CD4-positive, alpha-beta T cell treated with Interleukin-10 for 1 hour (primary cell): ENCODE results near the gene SPATA6L.
"Not testable (repeated sequence)": the region's sequence is repeated elsewhere in the genome, so short reads cannot be mapped to it uniquely, and the experiment has no call there.

Experiments used
- DNase-seq: peaks from one replicate; pipeline ENCODE4 v3.0.0-alpha.2; 2020

Gene SPATA6L

DNA sequence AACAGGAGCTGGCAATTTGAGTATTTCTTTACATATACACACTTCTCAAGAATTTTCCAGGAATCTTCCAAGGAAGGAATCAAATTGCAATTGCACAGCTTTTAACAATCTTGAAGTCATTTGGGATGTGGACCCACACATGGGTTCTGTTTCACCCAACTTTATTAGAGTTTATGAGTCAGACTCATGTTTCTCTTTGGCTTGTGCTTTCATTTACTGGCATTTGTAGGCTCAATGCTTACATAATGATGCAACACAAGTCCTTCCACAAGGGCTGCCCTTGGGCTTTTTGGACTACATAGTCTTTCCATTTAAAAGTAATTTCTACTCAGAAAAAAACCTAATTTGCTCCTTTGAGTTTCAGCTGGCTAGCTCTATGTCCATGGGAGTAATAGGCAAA is 8.5 kb upstream of the SPATA6L start:
- DNase-seq, result no peak

DNA sequence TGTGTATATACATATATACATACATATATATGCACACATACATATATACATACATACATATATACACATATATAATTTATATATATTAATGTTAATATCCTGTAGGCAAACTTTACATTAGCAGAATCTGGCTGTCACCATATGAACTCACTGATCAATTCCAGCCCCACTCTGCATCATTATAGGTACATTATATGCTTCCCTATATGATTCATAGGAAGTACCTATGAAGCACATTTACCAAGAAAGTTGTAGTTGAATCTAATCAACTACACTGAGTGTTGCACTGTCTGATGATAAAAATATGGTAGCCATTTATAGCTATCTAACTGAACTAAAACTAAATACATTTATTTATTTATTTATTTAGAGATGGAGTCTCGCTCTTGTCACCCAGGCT is 5.5 kb upstream of the SPATA6L start:
- no peak for DNase-seq

DNA sequence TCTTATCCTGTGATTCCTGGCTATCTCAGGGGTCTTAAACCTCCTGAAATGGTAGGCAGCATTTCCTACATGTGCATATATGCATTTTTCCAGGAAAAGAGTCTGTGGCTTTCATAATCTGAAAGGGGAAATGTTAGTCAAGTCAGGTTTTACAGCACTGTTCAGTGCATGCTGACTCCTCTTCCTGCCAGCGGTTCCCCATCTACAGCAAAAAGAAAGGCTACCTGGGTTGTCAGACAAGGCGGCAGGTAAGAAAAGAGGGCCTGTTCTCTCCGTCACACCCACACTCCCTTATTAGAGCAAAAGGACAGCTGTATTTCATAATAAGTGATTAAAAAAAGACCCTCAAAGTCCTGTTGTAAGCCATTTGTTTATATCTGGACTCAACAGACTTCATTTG is 4.3 kb upstream of the SPATA6L start:
- DNase-seq, result no peak

DNA sequence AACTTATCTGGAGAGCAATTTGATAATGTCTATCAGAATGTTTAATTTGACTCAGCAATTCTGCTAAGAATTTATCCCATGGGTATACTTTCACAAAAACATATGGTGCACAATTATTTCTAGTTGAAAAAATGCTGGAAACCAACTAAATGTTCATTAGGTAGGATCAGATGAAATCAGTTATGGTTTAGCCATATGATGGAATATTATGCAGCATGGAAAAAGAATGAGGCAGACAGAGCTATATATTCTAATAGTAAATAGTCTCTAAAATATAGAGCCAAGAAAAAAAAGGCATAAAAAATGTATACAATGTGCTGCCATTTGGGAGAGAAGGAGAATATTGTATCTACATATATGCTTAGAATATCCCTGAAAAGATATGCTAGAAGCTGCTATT is 3.6 kb upstream of the SPATA6L start:
- DNase-seq, result no peak

DNA sequence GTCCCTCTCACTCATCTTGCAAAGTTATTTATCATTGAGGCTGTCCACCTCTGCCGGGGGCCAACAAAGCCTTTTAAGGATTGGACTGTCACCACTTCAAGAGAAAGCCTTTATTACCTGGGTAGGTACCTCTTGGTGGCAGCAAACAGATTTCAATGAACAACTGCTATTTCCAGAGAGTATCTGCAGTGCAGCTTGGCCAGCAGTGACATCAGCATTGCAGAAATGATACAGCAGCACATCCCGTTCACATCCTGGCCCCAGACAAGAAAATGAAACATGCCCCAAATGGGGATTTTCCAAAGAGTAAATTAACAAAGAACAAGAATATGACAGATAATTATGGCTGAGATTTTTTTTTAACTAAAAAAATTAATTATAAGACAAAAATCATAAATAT is 2.3 kb upstream of the SPATA6L start:
- no peak for DNase-seq

DNA sequence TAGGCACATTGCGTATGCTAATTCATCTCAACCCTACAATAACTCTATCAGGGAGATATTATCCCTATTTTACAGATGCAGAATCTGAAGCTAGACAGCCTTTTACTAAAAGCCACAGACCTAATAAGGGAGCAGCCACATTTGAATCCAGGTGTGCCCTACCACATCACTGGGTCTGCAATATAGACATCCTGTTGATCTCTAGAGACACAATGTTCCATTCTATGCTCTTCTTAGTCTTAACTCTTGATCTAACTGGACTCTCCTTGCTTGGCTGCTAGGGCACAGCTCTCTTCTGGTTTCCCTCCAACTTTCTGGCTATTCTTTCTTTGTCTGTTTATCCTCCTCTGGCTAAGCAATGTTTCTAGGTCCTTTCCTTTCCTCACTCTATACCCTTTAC is 1.4 kb upstream of the SPATA6L start:
- peak; percentile 18 for DNase-seq

DNA sequence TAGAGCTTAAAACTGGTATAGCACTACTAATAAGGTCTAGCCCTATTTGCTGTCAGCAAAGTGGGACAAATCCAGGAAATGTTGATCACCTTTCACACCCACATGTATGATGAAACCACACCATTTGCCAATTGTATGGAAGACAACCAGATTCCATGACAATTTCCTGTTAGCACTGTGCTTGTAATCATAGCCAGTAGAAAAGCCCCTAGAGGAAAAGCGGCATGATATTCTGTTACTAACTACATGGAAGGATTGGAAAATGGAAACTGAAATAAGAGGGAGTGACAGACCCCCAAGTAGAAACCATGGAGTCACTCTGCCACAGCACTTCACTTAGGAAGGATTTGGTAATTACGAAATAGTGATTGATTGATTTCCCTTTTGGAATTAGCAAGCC is 923 bp downstream of the SPATA6L start:
- DNase-seq, result no peak

DNA sequence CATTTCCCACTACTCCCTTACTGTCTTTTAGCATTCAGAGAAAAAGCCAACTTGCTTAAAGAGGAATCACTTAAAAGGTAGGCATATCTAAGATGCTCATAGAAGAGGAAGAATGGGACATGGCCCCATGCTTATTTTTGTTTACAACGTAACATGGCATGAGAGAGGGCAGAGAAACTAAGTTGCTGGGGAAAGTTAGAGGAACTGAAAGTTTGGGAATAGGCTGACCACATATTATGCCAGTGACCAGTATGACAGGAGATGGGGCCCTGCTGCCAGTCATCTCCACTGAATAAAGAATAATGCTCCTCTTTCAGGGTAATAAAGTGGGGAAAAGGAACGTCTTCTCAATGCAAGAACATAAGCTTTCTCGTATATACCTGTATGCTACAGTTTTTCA is 2.3 kb downstream of the SPATA6L start:
- DNase-seq, result no peak

DNA sequence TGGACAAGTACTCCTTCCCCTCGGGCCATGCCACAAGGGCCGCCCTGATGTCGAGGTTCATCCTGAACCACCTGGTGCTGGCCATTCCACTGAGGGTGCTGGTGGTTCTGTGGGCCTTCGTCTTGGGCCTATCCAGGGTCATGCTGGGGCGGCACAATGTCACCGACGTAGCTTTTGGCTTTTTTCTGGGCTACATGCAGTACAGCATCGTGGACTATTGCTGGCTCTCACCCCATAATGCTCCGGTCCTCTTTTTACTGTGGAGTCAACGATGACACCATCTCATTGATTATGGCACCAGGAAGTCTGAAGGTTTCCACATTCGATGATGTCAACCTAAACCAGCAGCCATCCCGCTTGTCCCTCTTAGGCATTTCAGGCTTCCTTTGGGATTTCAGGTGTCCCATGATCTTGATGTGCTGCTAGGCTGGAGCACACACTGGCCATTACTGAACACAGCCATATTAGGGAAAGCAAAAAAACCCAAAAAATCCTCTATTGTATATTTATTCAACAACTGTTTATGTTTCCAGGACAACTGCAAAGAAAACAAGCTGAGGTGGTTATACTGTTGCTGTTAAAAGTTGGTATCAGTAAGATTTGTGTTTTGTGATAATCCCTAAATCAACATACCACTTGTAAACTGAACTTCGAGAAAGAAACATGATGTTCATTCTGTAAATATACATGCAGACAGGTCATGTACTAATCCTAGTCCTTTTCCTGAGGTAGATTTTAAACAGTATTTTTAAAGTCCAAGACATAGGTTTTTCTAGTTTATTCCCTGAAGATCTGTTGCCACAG is 3.1 kb downstream of the SPATA6L start:
- peak; percentile 38 for DNase-seq

DNA sequence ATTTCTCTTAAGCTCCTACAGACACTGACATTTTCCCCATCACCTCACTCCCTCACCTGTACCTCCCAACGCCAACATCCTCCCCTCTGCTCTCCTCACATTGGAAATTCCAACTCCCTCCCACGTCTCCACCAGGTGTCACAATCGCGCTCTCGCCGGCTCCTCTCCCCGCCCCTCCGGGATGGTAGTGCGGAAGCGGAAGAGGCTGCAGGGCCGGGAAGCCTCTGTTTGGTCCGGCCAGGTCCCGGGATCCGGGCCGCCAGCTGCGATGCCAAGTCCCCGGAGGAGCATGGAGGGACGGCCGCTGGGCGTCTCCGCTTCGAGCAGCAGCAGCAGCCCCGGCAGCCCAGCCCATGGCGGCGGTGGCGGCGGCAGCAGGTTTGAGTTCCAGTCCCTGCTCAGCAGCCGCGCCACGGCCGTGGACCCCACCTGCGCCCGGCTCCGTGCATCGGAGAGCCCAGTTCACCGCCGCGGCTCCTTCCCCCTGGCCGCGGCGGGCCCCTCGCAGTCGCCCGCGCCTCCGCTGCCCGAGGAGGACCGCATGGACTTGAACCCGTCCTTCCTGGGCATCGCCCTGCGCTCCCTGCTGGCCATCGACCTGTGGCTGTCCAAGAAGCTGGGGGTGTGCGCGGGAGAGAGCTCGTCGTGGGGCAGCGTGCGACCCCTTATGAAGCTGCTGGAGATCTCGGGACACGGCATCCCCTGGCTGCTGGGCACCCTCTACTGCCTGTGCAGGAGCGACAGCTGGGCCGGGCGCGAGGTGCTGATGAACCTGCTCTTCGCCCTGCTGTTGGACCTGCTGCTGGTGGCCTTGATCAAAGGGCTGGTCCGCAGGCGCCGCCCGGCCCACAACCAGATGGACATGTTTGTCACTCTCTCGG is 3.9 kb downstream of the SPATA6L start, which contains the start of gene PLPP6:
Gene PLPP6 (plus strand): TSS at position 187 of the 881 bp plus-strand sequence. CDS start 82 bp downstream, at position 269.
- DNase-seq, result peak; percentile 79

DNA sequence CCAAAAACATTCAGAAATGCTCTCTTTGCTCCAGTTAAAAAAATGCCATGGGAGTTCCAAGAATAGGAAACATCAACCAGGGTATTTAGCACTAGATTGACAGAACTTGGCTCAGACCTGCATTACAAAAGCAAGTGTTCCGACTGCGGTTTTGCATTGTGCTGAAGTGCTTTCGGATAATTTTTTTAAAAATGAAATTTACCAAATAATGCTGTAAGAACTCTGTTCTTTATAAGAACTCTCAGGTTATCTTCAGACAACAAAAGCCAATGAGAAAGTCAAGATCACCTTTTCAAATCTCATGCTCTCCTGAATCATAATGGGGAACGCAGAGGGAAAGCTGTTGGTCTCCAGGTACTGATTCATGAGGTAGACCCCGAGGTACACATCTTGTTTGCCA is 4.7 kb downstream of the SPATA6L start:
- peak; percentile 30 for DNase-seq

DNA sequence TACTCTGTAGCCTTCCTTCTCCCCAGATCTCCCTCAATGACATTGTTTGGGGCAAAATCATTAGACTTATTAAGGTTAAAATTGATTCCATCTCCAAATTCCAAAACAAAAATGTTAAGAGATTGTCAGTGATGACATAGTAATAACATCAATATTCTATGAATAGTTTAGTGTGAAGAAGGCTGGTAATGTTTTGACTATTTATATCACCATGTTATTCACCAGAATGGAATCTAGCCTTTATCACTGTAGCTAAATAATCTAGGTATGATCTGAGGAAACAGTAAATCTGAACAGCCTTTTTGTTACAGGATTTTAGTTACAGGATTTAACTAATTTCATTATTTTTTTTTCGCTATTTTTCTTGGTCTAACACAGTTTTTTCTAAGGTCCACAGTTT is 5.1 kb downstream of the SPATA6L start:
- DNase-seq, result no peak

DNA sequence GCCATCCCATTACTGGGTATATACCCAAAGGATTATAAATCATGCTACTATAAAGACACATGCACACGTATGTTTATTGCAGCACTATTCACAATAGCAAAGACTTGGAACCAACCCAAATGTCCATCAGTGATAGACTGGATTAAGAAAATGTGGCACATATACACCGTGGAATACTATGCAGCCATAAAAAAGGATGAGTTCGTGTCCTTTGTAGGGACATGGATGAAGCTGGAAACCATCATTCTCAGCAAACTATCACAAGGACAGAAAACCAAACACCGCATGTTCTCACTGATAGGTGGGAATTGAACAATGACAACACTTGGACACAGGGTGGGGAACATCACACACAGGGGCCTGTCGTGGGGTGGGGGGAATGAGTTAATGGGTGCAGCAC is 5.6 kb downstream of the SPATA6L start:
- not testable (repeated sequence) for DNase-seq

DNA sequence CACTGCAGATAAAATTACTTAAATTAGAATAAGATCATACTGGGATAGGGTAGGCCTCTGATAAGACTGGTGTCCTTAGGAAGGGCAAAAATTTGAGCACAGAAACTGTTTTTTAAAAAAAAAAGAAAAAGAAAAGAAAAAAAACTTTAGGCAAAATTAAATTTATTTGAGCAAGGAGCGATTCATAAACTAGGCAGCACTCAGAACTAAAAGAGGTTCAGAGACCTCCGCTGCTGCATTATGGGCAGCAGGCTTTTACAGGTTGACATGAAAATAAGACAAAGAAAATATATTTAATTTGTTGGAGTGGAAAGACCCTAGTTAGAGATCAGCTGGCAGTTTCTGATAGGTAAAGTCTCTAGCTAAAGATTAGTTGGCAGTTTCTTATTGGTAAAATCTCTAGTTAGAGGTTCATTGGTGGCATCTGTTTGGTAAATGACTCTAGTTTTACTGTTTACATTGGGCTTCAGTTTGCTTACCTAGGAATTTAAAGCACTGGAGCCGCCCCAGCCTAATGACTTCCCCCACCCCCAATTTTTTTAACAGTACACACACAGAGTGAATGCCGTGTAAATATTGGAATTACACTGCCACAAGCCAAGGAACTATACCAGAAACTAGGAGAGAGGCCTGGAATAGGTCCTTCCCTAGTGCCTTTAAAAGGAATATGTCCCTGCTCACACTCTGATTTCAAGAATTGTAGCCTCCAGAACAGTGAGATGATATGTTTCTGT is 8.7 kb downstream of the SPATA6L start:
- no peak for DNase-seq

DNA sequence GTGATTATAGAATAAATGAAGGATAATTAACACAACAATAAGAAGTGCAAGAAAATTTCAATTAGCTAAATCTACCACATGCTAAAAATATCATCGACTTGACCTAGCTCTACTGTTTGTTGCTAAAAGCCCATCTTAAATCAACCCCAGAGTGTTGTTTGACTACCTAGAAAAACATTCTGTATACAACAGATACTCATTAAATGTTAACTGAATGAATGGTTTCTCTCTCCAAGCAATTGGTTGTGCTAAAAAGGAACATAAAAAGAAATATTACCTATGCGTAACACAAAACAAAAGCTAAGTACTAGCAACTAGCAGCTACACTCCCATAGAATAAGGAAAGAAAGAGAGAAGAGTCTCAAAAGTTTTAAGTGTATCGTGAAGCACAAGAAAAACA is 9.7 kb downstream of the SPATA6L start:
- no peak for DNase-seq

DNA sequence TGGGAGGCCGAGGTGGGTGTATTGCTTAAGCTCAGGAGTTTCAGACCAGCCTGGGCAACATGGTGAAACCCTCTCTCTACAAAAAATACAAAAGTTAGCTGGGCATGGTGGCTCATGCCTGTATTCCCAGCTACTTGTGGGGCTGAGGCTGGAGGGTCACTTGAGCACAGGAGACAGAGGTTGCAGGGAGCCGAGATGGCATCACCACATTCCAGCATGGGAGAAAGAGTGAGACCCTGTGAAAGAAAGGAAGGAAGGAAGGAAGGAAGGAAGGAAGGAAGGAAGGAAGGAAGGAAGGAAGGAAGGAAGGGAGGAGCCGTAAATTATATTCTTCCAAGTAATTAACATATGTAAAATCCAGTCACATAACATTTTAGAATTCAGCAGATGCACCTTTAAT is 10.1 kb downstream of the SPATA6L start:
- not testable (repeated sequence) for DNase-seq

DNA sequence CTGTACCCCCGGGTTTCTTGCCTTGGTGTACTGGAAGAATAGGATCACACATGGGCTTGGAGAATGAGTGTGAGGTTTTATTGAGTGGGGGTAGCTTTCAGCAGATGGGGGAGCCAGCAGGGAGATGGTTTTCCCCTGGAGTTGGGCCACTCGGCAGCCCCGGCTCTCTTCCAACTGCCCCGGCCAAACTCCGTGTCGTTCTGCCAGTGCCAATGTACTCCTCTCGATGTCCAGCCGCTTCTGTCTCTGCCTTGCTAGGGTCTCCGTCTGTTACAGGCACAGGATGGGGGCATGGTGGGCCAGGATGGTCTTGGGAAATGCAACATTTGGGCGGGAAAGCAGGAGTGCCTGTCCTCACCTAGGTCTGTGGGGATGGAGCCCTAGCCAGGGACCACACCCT is 11.7 kb downstream of the SPATA6L start:
- no peak for DNase-seq

DNA sequence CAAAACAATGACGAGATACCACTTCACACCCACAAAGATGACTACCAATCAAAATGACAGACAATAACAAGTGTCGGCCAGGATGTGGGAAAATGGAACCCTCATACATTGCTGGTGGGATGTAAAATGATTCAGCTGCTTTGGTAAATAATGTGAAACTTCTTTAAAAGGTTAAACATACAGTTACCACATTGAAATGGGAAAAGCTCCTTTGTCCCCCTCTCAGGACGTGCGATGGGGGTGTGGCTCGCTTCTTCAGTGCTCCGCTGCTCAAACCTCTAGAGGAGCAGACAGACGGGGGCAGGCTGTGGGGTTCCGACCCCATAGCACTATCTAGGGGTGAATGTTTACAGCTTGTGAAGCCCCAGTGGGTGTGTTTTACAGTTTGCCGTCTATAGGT is 12.2 kb downstream of the SPATA6L start:
- DNase-seq, result peak; percentile 19

DNA sequence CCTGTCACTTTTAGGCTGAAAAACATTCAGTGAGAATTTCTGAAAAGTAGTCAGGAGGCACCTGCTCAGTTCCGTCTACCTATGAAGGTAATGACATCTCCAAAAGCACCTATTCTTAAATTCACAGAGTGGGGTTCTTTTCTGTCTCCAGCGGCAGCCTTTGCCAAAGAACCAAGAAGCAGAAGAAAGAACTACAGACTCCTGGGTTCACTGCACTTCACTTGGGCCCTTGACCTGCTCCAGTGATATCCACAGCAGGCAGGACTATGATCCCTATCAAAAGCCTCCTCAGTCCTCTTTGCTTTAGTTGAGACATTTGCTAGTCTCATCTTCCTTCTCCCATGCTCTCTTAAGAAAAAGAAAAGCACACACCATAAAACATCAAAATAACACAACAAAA is 23.9 kb downstream of the SPATA6L start:
- no peak for DNase-seq

DNA sequence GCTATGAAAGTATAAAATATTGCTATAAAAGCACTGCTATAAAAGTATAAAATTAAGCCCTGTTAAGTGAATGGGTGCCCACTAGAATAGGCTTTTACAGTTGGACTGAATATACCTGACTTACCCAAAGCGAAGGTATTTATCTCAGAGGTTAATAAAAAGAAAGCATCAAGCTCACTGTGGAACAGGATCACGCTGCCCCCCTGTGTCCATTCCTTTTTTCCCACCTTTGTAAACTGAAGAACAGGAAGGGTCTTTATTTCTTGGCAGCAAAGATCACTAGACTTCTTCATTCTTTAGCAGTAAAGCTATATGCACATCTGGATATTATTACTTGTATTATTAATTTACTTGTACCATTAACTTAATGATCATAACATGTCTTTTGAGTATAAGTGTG is 26.3 kb downstream of the SPATA6L start:
- DNase-seq, result peak; percentile 53

DNA sequence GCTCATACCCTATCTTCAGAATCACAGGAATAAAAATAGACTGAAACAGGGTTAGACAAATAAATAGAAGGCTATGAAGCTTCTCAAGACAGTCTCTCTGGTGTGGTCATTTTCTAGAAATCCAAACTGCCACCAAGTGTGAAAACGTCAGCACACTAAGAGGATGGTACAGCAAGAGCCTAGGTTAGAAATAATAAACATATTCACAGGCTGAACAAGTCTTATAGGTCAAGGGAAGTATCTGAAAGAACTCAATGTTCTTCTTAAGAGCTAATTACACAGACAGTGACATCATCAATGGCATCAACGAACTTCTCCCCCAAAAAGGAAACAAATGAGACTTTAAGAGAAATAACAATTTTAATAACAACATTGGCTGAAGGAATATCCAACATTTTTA is 26.9 kb downstream of the SPATA6L start:
- no peak for DNase-seq

DNA sequence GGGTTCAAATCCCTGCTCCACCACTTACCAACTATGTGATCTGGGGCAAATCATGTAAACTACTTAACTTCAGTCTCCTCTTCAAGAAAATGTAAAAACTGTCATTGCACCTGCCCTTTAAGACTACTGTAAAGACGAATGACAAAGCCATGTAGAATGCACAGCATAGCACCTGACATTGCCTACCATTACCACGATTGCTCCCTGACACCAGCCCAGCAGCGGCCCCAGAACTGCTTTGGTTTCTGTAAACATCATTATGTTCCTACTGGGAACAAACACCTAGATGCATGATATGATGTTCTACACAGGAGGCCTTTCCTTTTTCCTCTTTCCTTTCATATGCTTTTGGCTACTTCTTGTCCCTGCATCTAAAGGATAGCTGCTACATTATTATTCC is 27.3 kb downstream of the SPATA6L start:
- no peak for DNase-seq

DNA sequence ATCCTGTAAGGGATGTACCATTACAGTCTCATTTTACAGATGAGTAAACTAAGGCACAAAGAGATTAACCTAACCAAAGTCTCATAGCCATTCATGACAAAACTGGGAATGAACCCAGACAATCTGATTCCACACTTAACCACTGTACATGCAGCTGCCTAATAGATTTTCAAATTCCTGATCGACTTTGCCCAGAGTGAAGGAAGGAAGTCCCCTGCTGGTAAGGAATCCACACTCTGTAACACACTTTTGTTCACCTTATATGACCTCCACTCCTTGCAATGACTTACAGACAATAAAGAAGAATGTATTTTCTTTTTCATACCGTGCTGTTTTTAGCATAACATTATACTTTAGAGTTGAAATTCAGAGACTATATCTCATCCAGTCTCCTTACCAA is 35.4 kb downstream of the SPATA6L start:
- no peak for DNase-seq
